ENCODE measurements around the gene DISP2.

Gene DISP2

GRCh38 chr15:40427188-40427587 lies 69.2 kb downstream of the DISP2 start:
- no peak for DNase-seq (ENCODE audit: low read depth)

DNA sequence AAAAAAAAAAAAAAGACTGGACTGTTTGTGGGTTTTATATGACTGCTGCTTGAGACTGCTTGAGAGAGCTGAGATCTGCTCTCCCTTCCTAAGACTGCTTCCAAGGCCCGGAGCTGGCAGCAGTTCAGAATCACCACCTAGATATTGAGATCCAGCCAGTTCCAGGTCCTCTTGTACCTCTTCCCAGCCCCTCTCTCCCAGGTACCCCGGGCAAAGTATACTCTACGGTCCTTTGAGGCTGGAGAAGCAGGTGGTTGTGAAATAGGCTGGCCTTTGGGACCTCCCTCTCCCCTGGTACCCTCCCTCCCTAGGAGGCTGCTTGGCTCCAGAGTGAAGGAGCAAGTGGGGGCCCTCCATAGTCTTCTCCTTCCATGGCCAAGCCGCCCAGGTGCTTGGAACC lies 70.2 kb downstream of the DISP2 start:
- DNase-seq (ENCODE audit: low read depth), result no peak
